Body of pancreas (tissue), 4 donors: ENCODE results near the gene CRIM1.

Source experiments
- POLR2A ChIP-seq, 3 donors: fragments of 450-650 bp; IDR thresholded peaks; one replicate each; pipeline ENCODE4 v1.6.1; 2016; ENCODE audit warnings: antibody characterized with exemption in 3 of 3, mild to moderate bottlenecking in 2 of 3
- TF ChIP-seq, protein P1 (sequence below), 7 experiments: fragments of 450-650 bp in 4 of 7; fragments of 200-600 bp in 3 of 7; sonication (generic) in 3 of 7; IDR thresholded peaks; one replicate each; pipeline ENCODE4 v1.5.1; 2016 to 2019; ENCODE audit warnings: antibody characterized with exemption in 7 of 7

DNA sequence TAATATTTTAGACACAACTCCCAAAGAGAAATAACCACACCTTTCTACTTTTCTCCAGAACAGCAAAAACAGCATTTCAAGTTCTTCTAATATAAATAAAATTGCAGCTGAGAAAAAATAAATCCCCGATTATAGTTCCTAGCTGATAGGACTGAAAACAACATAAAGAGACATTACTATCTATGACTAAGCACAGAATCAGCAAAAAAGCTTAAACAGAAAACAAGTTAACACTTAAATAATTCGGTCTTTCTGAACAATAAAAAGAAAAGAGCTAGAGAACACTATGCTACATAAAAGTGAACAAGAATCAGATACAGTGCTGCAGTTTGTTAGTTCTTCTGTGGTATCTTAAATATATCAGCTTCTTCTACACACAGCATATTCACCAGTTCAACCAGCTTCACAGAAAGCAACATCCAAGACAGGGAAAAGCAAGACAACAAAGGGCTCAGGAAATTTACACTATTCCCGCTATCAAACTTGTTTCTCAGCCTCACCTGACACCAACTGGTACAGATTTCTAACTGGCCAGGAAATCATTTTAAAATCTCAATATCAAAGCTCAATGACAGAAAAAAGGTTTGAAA lies 213.8 kb downstream of the CRIM1 start:
- TF ChIP-seq, protein P1, sequence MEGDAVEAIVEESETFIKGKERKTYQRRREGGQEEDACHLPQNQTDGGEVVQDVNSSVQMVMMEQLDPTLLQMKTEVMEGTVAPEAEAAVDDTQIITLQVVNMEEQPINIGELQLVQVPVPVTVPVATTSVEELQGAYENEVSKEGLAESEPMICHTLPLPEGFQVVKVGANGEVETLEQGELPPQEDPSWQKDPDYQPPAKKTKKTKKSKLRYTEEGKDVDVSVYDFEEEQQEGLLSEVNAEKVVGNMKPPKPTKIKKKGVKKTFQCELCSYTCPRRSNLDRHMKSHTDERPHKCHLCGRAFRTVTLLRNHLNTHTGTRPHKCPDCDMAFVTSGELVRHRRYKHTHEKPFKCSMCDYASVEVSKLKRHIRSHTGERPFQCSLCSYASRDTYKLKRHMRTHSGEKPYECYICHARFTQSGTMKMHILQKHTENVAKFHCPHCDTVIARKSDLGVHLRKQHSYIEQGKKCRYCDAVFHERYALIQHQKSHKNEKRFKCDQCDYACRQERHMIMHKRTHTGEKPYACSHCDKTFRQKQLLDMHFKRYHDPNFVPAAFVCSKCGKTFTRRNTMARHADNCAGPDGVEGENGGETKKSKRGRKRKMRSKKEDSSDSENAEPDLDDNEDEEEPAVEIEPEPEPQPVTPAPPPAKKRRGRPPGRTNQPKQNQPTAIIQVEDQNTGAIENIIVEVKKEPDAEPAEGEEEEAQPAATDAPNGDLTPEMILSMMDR (IDR thresholded peaks at IDR 0.05), result no peak
- TF ChIP-seq POLR2A (IDR thresholded peaks at IDR 0.05), result no peak
